SK-N-SH treated with all-trans-retinoic acid at 6 μM for 48 hours (cell line): ENCODE measurements around the gene S100PBP.

ENCODE experiments used
- ATAC-seq: fragments of 200-7000 bp; cut with Tn5 transposase; 3 replicates; pipeline ENCODE4 v1.9.1; 2020; ENCODE audit warnings: mild to moderate bottlenecking, moderate library complexity
- BACH2 ChIP-seq: fragments of 250-450 bp; sonication (Bioruptor Pico); IDR thresholded peaks from 2 replicates; pipeline ENCODE4 v1.9.0; 2021; ENCODE audit warnings: mild to moderate bottlenecking, borderline replicate concordance
- ESRRG ChIP-seq: fragments of 250-450 bp; sonication (Bioruptor Pico); IDR thresholded peaks from 2 replicates; pipeline ENCODE4 v1.6.1; 2021; ENCODE audit warnings: mild to moderate bottlenecking
- GLIS3 ChIP-seq: fragments of 250-450 bp; sonication (Bioruptor Pico); IDR thresholded peaks from 2 replicates; pipeline ENCODE4 v1.5.0; 2020; ENCODE audit warnings: mild to moderate bottlenecking, moderate library complexity
- ISL1 ChIP-seq: fragments of 250-450 bp; sonication (Bioruptor Pico); IDR thresholded peaks from 2 replicates; pipeline ENCODE4 v2.1.2; 2022; ENCODE audit warnings: mild to moderate bottlenecking, moderate library complexity
- OSR1 ChIP-seq: fragments of 250-450 bp; sonication (Bioruptor Pico); IDR thresholded peaks from 2 replicates; pipeline ENCODE4 v1.8.0; 2022; ENCODE audit warnings: moderate library complexity, mild to moderate bottlenecking, inconsistent platforms
- PPARA ChIP-seq: fragments of 250-450 bp; sonication (Bioruptor Pico); IDR thresholded peaks from 2 replicates; pipeline ENCODE4 v1.5.0; 2020; ENCODE audit warnings: mild to moderate bottlenecking, borderline replicate concordance
- RARB ChIP-seq: fragments of 250-450 bp; sonication (Bioruptor Pico); IDR thresholded peaks from 2 replicates; pipeline ENCODE4 v1.8.0; 2021; ENCODE audit warnings: mild to moderate bottlenecking, moderate library complexity
- SNAI2 ChIP-seq: fragments of 250-450 bp; sonication (Bioruptor Pico); IDR thresholded peaks from 2 replicates; pipeline ENCODE4 v1.5.0; 2020; ENCODE audit warnings: mild to moderate bottlenecking, moderate library complexity
- TCF4 ChIP-seq: fragments of 250-450 bp; sonication (Bioruptor Pico); IDR thresholded peaks from 2 replicates; pipeline ENCODE4 v1.8.0; 2021; ENCODE audit warnings: mild to moderate bottlenecking, moderate library complexity, borderline replicate concordance
- TOX ChIP-seq: fragments of 250-450 bp; sonication (Bioruptor Pico); IDR thresholded peaks from 2 replicates; pipeline ENCODE4 v1.8.0; 2021; ENCODE audit warnings: mild to moderate bottlenecking, moderate library complexity, borderline replicate concordance
- ZC3H10 ChIP-seq: fragments of 250-450 bp; sonication (Bioruptor Pico); IDR thresholded peaks from 2 replicates; pipeline ENCODE4 v1.5.1; 2021; ENCODE audit warnings: mild to moderate bottlenecking, moderate library complexity
- ZFP30 ChIP-seq: fragments of 450-650 bp; formaldehyde crosslinking; IDR thresholded peaks from 2 replicates; pipeline ENCODE4 v1.5.0; 2022; ENCODE audit warnings: mild to moderate bottlenecking, moderate library complexity
- ZNF565 ChIP-seq: fragments of 450-650 bp; formaldehyde crosslinking; conservative IDR thresholded peaks from 2 replicates; pipeline ENCODE4 v1.5.0; 2020; ENCODE audit warnings: low read depth, mild to moderate bottlenecking, moderate library complexity
- ZNF70 ChIP-seq: fragments of 450-650 bp; formaldehyde crosslinking; IDR thresholded peaks from 2 replicates; pipeline ENCODE4 v1.5.0; 2020; ENCODE audit warnings: mild to moderate bottlenecking, moderate library complexity
- ZNF8 ChIP-seq: fragments of 450-650 bp; formaldehyde crosslinking; IDR thresholded peaks from 2 replicates; pipeline ENCODE4 v1.5.0; 2020; ENCODE audit warnings: mild to moderate bottlenecking, moderate library complexity
- TF ChIP-seq, protein P1 (sequence below): fragments of 250-450 bp; sonication (Bioruptor Pico); IDR thresholded peaks from 2 replicates; pipeline ENCODE4 v1.5.1; 2021; ENCODE audit warnings: mild to moderate bottlenecking, moderate library complexity
- TF ChIP-seq, protein P2 (sequence below): fragments of 250-450 bp; sonication (Bioruptor Pico); IDR thresholded peaks from 2 replicates; pipeline ENCODE4 v1.8.0; 2021; ENCODE audit warnings: low read depth, mild to moderate bottlenecking, moderate library complexity, borderline replicate concordance
- TF ChIP-seq, protein P3 (sequence below): fragments of 250-450 bp; sonication (Bioruptor Pico); IDR thresholded peaks from 2 replicates; pipeline ENCODE4 v1.5.1; 2020; ENCODE audit warnings: low read depth, mild to moderate bottlenecking, moderate library complexity

S100PBP gene

DNA sequence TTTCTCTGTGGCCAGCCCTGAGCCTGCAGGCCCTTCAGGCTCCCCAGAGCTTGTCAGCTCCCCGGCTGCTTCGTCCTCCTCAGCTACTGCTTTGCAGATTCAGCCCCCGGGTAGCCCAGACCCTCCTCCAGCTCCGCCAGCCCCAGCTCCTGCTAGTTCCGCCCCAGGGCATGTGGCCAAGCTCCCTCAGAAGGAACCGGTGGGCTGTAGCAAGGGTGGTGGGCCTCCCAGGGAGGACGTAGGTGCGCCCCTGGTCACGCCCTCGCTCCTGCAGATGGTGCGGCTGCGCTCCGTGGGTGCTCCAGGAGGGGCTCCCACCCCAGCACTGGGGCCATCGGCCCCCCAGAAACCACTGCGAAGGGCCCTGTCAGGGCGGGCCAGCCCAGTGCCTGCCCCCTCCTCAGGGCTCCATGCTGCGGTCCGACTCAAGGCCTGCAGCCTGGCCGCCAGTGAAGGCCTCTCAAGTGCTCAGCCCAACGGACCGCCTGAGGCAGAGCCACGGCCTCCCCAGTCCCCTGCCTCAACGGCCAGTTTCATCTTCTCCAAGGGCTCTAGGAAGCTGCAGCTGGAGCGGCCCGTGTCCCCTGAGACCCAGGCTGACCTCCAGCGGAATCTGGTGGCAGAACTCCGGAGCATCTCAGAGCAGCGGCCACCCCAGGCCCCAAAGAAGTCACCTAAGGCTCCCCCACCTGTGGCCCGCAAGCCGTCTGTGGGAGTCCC lies 45.7 kb upstream of the S100PBP start (continued):
- TF ChIP-seq RARB (CRISPR knock-in tag) (no peak), ZFP30 (CRISPR knock-in tag) (no peak), ZNF565 (CRISPR knock-in tag) (no peak), ZNF8 (CRISPR knock-in tag) (no peak), BACH2 (CRISPR knock-in tag) (no peak), OSR1 (CRISPR knock-in tag) (no peak)

DNA sequence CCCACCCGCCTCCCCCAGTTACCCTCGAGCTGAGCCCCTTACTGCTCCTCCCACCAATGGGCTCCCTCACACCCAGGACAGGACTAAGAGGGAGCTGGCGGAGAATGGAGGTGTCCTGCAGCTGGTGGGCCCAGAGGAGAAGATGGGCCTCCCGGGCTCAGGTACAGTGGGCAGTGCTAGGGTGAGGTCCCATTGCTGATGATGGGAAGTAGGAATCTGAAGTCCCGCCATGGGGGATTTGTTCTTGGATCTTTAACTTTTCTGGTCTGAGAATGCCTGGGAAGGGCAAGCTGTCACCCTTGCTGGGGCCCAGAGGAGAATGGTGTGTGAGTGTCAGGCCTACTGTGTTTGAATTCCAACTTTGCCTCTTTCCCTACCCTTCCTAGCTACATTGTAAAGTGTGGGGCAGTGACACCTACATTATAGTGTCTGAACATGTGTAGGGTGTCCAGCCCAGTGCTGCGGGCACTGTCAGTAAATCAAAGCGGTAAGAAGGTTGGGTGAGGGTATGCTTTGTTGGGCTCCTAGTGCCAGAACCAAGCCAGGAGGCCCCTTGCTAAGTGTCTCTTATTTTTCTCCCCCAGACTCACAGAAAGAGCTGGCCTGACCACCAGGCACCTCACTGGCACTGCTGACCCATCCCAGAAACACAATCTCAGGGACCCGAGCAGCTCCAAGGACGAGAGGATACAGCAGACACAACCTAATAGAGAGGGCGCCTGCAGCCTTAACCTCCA lies 45.0 kb upstream of the S100PBP start:
- ATAC-seq = peak; percentile 2
- TF ChIP-seq ZNF70 (no peak), TCF4 (CRISPR knock-in tag) (no peak), GLIS3 (CRISPR knock-in tag) (no peak), ESRRG (CRISPR knock-in tag) (no peak), SNAI2 (CRISPR knock-in tag) (no peak), PPARA (CRISPR knock-in tag) (no peak), TOX (CRISPR knock-in tag) (no peak)
- TF ChIP-seq, protein P1, sequence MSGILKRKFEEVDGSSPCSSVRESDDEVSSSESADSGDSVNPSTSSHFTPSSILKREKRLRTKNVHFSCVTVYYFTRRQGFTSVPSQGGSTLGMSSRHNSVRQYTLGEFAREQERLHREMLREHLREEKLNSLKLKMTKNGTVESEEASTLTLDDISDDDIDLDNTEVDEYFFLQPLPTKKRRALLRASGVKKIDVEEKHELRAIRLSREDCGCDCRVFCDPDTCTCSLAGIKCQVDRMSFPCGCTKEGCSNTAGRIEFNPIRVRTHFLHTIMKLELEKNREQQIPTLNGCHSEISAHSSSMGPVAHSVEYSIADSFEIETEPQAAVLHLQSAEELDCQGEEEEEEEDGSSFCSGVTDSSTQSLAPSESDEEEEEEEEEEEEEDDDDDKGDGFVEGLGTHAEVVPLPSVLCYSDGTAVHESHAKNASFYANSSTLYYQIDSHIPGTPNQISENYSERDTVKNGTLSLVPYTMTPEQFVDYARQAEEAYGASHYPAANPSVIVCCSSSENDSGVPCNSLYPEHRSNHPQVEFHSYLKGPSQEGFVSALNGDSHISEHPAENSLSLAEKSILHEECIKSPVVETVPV (CRISPR knock-in tag) = no peak
- TF ChIP-seq, all 23 proteins: peak for 0

DNA sequence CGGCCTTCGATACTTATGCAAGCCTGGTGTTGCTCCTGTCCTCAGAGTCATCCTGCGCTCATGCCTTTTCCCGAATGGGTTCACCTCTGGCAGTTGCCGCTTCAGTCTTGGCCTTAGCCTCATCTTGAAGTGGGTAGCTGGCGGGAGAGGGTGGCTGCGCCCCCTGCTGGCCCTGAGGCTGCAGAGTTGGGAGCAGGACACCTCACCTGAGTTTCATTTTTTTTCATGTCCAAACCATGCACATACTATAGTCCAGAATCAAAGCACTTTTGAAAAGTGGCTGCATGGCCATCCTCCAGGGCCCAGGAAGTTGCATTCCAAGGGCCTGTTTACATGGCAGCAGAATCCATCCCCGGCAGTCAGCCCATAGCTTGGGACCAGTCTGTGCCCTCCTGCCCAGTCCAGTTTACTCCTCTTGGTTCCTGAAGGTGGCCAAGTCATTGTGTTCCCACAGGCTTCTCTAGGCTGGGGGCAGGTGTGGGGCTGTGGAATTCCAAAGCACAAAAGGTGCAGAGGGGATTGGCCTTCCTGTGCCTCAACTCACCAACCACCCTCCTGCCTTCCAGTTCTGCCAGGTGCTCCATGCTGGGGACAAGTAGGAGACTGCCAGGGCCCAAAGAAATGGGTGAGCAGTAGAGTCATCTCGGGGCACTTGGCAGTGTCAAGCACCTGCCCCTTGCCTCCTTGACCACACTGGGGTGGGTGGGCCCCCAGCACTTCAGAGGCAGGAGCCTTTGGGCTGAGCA lies 44.3 kb upstream of the S100PBP start:
- TF ChIP-seq BACH2 (CRISPR knock-in tag) (no peak), ZNF70 (no peak), ZC3H10 (CRISPR knock-in tag) (no peak)
- TF ChIP-seq, protein P2, sequence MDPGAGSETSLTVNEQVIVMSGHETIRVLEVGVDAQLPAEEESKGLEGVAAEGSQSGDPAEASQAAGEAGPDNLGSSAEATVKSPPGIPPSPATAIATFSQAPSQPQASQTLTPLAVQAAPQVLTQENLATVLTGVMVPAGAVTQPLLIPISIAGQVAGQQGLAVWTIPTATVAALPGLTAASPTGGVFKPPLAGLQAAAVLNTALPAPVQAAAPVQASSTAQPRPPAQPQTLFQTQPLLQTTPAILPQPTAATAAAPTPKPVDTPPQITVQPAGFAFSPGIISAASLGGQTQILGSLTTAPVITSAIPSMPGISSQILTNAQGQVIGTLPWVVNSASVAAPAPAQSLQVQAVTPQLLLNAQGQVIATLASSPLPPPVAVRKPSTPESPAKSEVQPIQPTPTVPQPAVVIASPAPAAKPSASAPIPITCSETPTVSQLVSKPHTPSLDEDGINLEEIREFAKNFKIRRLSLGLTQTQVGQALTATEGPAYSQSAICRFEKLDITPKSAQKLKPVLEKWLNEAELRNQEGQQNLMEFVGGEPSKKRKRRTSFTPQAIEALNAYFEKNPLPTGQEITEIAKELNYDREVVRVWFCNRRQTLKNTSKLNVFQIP (CRISPR knock-in tag) = no peak
- ATAC-seq = peak; percentile 65

DNA sequence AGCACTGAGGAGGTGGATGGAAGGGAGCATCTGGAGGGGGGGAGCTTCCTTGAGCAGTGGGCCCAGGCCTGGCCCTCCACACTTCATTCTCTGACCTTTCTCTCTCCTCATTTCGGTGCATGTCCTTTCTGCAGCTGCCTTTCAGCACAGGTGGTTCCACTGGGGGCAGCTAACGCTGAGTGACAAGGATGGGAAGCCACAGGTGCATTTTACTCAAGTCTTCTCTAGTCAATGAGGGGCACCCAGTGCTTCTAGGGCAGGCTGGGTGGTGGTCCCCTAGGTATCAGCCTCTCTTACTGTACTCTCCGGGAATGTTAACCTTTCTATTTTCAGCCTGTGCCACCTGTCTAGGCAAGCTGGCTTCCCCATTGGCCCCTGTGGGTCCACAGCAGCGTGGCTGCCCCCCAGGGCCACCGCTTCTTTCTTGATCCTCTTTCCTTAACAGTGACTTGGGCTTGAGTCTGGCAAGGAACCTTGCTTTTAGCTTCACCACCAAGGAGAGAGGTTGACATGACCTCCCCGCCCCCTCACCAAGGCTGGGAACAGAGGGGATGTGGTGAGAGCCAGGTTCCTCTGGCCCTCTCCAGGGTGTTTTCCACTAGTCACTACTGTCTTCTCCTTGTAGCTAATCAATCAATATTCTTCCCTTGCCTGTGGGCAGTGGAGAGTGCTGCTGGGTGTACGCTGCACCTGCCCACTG lies 43.5 kb upstream of the S100PBP start:
- no peak for TF ChIP-seq ESRRG (CRISPR knock-in tag)
- TF ChIP-seq ISL1 (CRISPR knock-in tag) = no peak
- TF ChIP-seq ZNF565 (CRISPR knock-in tag) = no peak
- TF ChIP-seq, protein P1 (CRISPR knock-in tag) = no peak
- TF ChIP-seq, protein P3, sequence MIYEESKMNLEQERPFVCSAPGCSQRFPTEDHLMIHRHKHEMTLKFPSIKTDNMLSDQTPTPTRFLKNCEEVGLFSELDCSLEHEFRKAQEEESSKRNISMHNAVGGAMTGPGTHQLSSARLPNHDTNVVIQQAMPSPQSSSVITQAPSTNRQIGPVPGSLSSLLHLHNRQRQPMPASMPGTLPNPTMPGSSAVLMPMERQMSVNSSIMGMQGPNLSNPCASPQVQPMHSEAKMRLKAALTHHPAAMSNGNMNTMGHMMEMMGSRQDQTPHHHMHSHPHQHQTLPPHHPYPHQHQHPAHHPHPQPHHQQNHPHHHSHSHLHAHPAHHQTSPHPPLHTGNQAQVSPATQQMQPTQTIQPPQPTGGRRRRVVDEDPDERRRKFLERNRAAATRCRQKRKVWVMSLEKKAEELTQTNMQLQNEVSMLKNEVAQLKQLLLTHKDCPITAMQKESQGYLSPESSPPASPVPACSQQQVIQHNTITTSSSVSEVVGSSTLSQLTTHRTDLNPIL (CRISPR knock-in tag) = no peak
- TF ChIP-seq GLIS3 (CRISPR knock-in tag) = no peak
- no peak for TF ChIP-seq TOX (CRISPR knock-in tag)
- ATAC-seq = no peak
